GM18508 (cell line): ENCODE measurements around the gene OR2W3.

Experiments used
- ATAC-seq: cut with Tn5 transposase; IDR thresholded peaks from one replicate; pipeline ENCODE4 v1.9.1; 2021; ENCODE audit warnings: moderate number of reproducible peaks; ENCODE audit not compliant: insufficient read depth, unreplicated experiment

Gene OR2W3

GRCh38 chr1:247895163-247895637, at the start of gene OR2W3:
OR2W3 (plus strand) TSS chr1:247895587; CDS start chr1:247895587, 0 bp downstream.
- ATAC-seq = no peak

GRCh38 chr1:247845693-247846017, 49.7 kb upstream of the OR2W3 start:
- ATAC-seq = no peak

GRCh38 chr1:247848346-247848745, 47.0 kb upstream of the OR2W3 start:
- ATAC-seq = no peak

GRCh38 chr1:247849616-247850015, 45.8 kb upstream of the OR2W3 start:
- no peak for ATAC-seq

GRCh38 chr1:247854899-247855545, 40.4 kb upstream of the OR2W3 start:
- ATAC-seq = no peak

GRCh38 chr1:247855911-247856310, 39.5 kb upstream of the OR2W3 start:
- ATAC-seq = no peak

GRCh38 chr1:247857069-247857984, 38.1 kb upstream of the OR2W3 start, which contains the start of gene TRIM58:
TRIM58 (plus strand) TSS chr1:247857187; CDS start chr1:247857247, 60 bp downstream.
- ATAC-seq = no peak

GRCh38 chr1:247857985-247858619, 37.3 kb upstream of the OR2W3 start:
- ATAC-seq = no peak

- no peak for ATAC-seq
Measured at GRCh38 chr1:247862756-247863155, 32.6 kb upstream of the OR2W3 start.

- ATAC-seq = no peak
Measured at GRCh38 chr1:247864644-247865043, 30.7 kb upstream of the OR2W3 start.

- no peak for ATAC-seq
Measured at GRCh38 chr1:247865416-247865815, 30.0 kb upstream of the OR2W3 start.

- no peak for ATAC-seq
Measured at GRCh38 chr1:247883346-247883745, 12.0 kb upstream of the OR2W3 start.

- ATAC-seq = no peak
Measured at GRCh38 chr1:247884797-247885413, 10.5 kb upstream of the OR2W3 start.

- no peak for ATAC-seq
Measured at GRCh38 chr1:247895976-247896375, 589 bp downstream of the OR2W3 start.

GRCh38 chr1:247904122-247904521, 8.7 kb downstream of the OR2W3 start:
- ATAC-seq = no peak

- ATAC-seq = no peak
Measured at GRCh38 chr1:247905181-247905580, 9.8 kb downstream of the OR2W3 start.

- ATAC-seq = no peak
Measured at GRCh38 chr1:247905910-247906503, 10.6 kb downstream of the OR2W3 start.

GRCh38 chr1:247906504-247907047, 11.2 kb downstream of the OR2W3 start:
- ATAC-seq = no peak

- no peak for ATAC-seq
Measured at GRCh38 chr1:247908766-247909165, 13.4 kb downstream of the OR2W3 start.

GRCh38 chr1:247913786-247914185, 18.4 kb downstream of the OR2W3 start:
- ATAC-seq = no peak
